H1 (cell line): ENCODE measurements around the gene MFRP. TPM values are rescaled to one million over a fixed set of nuclear protein-coding genes. Genes with fewer than 3 reads are reported as not detected.

Experiments
- CTCF ChIA-PET: fragments of 300-600 bp; sonication (Branson Sonifier 250); formaldehyde crosslinking; loops from one replicate; lab custom pipeline; 2021; ENCODE audit not compliant: partially characterized antibody; lab: Charles Lee
- POLR2A ChIA-PET: fragments of 300-600 bp; sonication (Branson Sonifier 250); formaldehyde crosslinking; loops from one replicate; lab custom pipeline; 2021; ENCODE audit warnings: inconsistent platforms; ENCODE audit not compliant: partially characterized antibody; lab: Charles Lee
- DNase-seq, 2 experiments: peaks; one replicate each; pipeline versions ENCODE4 v3.0.0 to v3.0.0-alpha.2; 2010 to 2022; ENCODE audit warnings: low spot score in 2 of 2, low read depth in 1 of 2, mixed read lengths in 1 of 2
- FAIRE-seq: peaks from 2 replicates; lab custom pipeline; 2011; peaks lifted over from hg19 to GRCh38; lab: Jason Lieb, UNC
- H2AFZ ChIP-seq: 2 replicates; pipeline ENCODE4 v1.8.1; 2012; ENCODE audit warnings: low read length, inconsistent platforms
- H2AK5ac ChIP-seq: 2 replicates; pipeline ENCODE4 v1.6.1; 2013; ENCODE audit warnings: low read depth, low read length
- H2BK120ac ChIP-seq: replicated peaks from 2 replicates; pipeline ENCODE3; 2013; ENCODE audit warnings: low read depth, low read length, inconsistent platforms
- H2BK12ac ChIP-seq: 2 replicates; pipeline ENCODE4 v1.6.1; 2013; ENCODE audit warnings: low read depth, low read length
- H2BK15ac ChIP-seq: 2 replicates; pipeline ENCODE4 v1.6.1; 2013; ENCODE audit warnings: low read length
- H2BK20ac ChIP-seq: 2 replicates; pipeline ENCODE4 v1.6.1; 2013; ENCODE audit warnings: low read length
- H2BK5ac ChIP-seq: 2 replicates; pipeline ENCODE4 v1.6.1; 2013; ENCODE audit warnings: low read depth, low read length
- H3K14ac ChIP-seq: 2 replicates; pipeline ENCODE4 v1.6.1; 2013; ENCODE audit warnings: inconsistent platforms; ENCODE audit not compliant: insufficient read length
- H3K18ac ChIP-seq: 2 replicates; pipeline ENCODE4 v1.6.1; 2013; ENCODE audit warnings: low read length; ENCODE audit errors: extremely low read depth
- H3K23ac ChIP-seq: 2 replicates; pipeline ENCODE4 v1.6.1; 2013; ENCODE audit warnings: inconsistent platforms; ENCODE audit not compliant: insufficient read length
- H3K23me2 ChIP-seq: 2 replicates; pipeline ENCODE4 v1.6.1; 2013; ENCODE audit warnings: low read depth, low read length
- H3K27ac ChIP-seq: 2 replicates; pipeline ENCODE4 v1.6.1; 2011; ENCODE audit warnings: low read depth, low read length, inconsistent platforms
- H3K27me3 ChIP-seq, 4 experiments: replicated peaks in 1 of 4; 1 replicate in 1 of 4; 2 replicates in 3 of 4; pipeline versions ENCODE4 v1.6.1 to v1.8.1; 2011 to 2013; ENCODE audit warnings: low read length in 3 of 4, mild to moderate bottlenecking in 3 of 4, inconsistent platforms in 2 of 4, mixed read lengths in 2 of 4, moderate library complexity in 1 of 4; ENCODE audit not compliant: control insufficient read depth in 3 of 4, insufficient read depth in 3 of 4; ENCODE audit errors: extremely low read depth in 1 of 4
- H3K36me3 ChIP-seq, 4 experiments: 2 replicates each; pipeline versions ENCODE4 v1.6.1 to v1.8.1; 2011 to 2013; ENCODE audit warnings: mild to moderate bottlenecking in 4 of 4, low read length in 3 of 4, moderate library complexity in 2 of 4, control low read depth in 1 of 4, inconsistent platforms in 1 of 4; ENCODE audit not compliant: insufficient read depth in 4 of 4, control insufficient read depth in 2 of 4
- H3K4ac ChIP-seq: replicated peaks from 2 replicates; pipeline ENCODE3; 2013; ENCODE audit warnings: low read length, low read depth, mixed read lengths, inconsistent platforms; ENCODE audit not compliant: insufficient read length
- H3K4me1 ChIP-seq, 4 experiments: replicated peaks in 1 of 4; 1 replicate in 1 of 4; 2 replicates in 3 of 4; pipeline versions ENCODE4 v1.6.1 to v1.8.1; 2011 to 2013; ENCODE audit warnings: low read length in 3 of 4, inconsistent platforms in 2 of 4, mixed read lengths in 1 of 4; ENCODE audit not compliant: insufficient read depth in 4 of 4, control insufficient read depth in 3 of 4
- H3K4me2 ChIP-seq, 2 experiments: 2 replicates each; pipeline versions ENCODE4 v1.6.1 to v1.8.1; 2011 to 2013; ENCODE audit warnings: low read depth in 2 of 2, low read length in 2 of 2, control low read depth in 1 of 2, inconsistent platforms in 1 of 2, mild to moderate bottlenecking in 1 of 2; ENCODE audit not compliant: insufficient read depth in 1 of 2
- H3K4me3 ChIP-seq, 4 experiments: fragments of 200-600, 300-600 bp in 1 of 4; sonication (generic), shearing (Covaris generic), sonication (Bioruptor Twin) in 1 of 4; 2 replicates each; pipeline versions ENCODE4 v1.5.1 to v1.8.1; 2011 to 2016; ENCODE audit warnings: low read length in 4 of 4, low read depth in 3 of 4, control low read depth in 2 of 4, inconsistent platforms in 2 of 4, mild to moderate bottlenecking in 2 of 4, mixed read lengths in 1 of 4, moderate library complexity in 1 of 4; ENCODE audit not compliant: insufficient read depth in 2 of 4; ENCODE audit errors: extremely low read depth in 1 of 4
- H3K56ac ChIP-seq: replicated peaks from 2 replicates; pipeline ENCODE3; 2013; ENCODE audit warnings: low read depth, mild to moderate bottlenecking, mixed read lengths, low read length, inconsistent platforms; ENCODE audit not compliant: insufficient read length
- H3K79me1 ChIP-seq: 2 replicates; pipeline ENCODE4 v1.6.1; 2013; ENCODE audit warnings: low read depth, low read length, control low read depth
- H3K79me2 ChIP-seq, 2 experiments: 2 replicates each; pipeline versions ENCODE4 v1.6.1 to v1.8.1; 2012 to 2013; ENCODE audit warnings: low read length in 2 of 2, mild to moderate bottlenecking in 2 of 2, inconsistent platforms in 1 of 2; ENCODE audit not compliant: insufficient read depth in 2 of 2, control insufficient read depth in 1 of 2
- H3K9ac ChIP-seq, 4 experiments: replicated peaks in 1 of 4; 1 replicate in 1 of 4; 2 replicates in 3 of 4; pipeline versions ENCODE4 v1.6.1 to v1.8.1; 2011 to 2013; ENCODE audit warnings: low read depth in 3 of 4, low read length in 3 of 4, control low read depth in 2 of 4, mild to moderate bottlenecking in 2 of 4, moderate library complexity in 2 of 4, inconsistent platforms in 1 of 4; ENCODE audit errors: extremely low read depth in 1 of 4
- H3K9me3 ChIP-seq, 2 experiments: 2 replicates each; pipeline versions ENCODE4 v1.6.1 to v1.8.1; 2012 to 2013; ENCODE audit warnings: mild to moderate bottlenecking in 2 of 2, moderate library complexity in 2 of 2, control low read depth in 1 of 2, inconsistent platforms in 1 of 2, low read depth in 1 of 2, low read length in 1 of 2, mixed read lengths in 1 of 2; ENCODE audit not compliant: insufficient read depth in 2 of 2
- H4K20me1 ChIP-seq, 2 experiments: replicated peaks in 1 of 2; 2 replicates each; pipeline versions ENCODE3 to v1.8.1; 2011 to 2013; ENCODE audit warnings: inconsistent platforms in 2 of 2, low read length in 2 of 2, mild to moderate bottlenecking in 1 of 2; ENCODE audit not compliant: insufficient read depth in 2 of 2, control insufficient read depth in 1 of 2
- H4K5ac ChIP-seq: 2 replicates; pipeline ENCODE4 v1.6.1; 2013; ENCODE audit warnings: low read length, low read depth, mixed read lengths, inconsistent platforms; ENCODE audit not compliant: insufficient read length
- H4K8ac ChIP-seq: 2 replicates; pipeline ENCODE4 v1.8.0; 2013; ENCODE audit warnings: mild to moderate bottlenecking, moderate library complexity, low read length, inconsistent platforms; ENCODE audit not compliant: insufficient read depth; ENCODE audit errors: extremely low read depth
- H4K91ac ChIP-seq: replicated peaks from 2 replicates; pipeline ENCODE3; 2013; ENCODE audit warnings: low read length, mixed read lengths, inconsistent platforms; ENCODE audit not compliant: insufficient read length
- CBX5 ChIP-seq: fragments of 300-800, 300-1000 bp; sonication (generic); IDR thresholded peaks from 2 replicates; pipeline ENCODE4 v1.7.1; 2016; ENCODE audit warnings: antibody characterized with exemption, low read length, low read depth
- JUND ChIP-seq: IDR thresholded peaks from 2 replicates; pipeline ENCODE4 v1.6.1; 2011; ENCODE audit warnings: mild to moderate bottlenecking, improper control_type of control experiment, low read length
- KDM4A ChIP-seq: IDR thresholded peaks from one replicate; pipeline ENCODE4 v1.7.1; 2012; ENCODE audit warnings: low read depth, mild to moderate bottlenecking, moderate library complexity, low read length, inconsistent platforms; ENCODE audit not compliant: severe bottlenecking
- SP1 ChIP-seq: IDR thresholded peaks from 2 replicates; pipeline ENCODE4 v1.6.1; 2011; ENCODE audit warnings: low read depth, low read length
- SUZ12 ChIP-seq: fragments of 200-600 bp; sonication (generic); IDR thresholded peaks from 2 replicates; pipeline ENCODE4 v1.6.1; 2012; ENCODE audit warnings: mild to moderate bottlenecking, inconsistent platforms, low read length, moderate library complexity, mixed read lengths
- WGBS, 2 experiments: shearing (Covaris generic) in 1 of 2; methylation state at CpG; one replicate each; pipeline versions ENCODE4 v1.1.6 to v1.1.7; 2013 to 2015; ENCODE audit warnings: low lambda C conversion rate in 2 of 2, mixed read lengths in 2 of 2, inconsistent platforms in 1 of 2, low coverage in 1 of 2, missing lambda C conversion rate in 1 of 2; ENCODE audit not compliant: insufficient replicate concordance in 2 of 2, insufficient coverage in 1 of 2, insufficient read length in 1 of 2; ENCODE audit errors: extremely low coverage in 1 of 2, missing lambda C conversion rate in 1 of 2; 5-methylcytosine and 5-hydroxymethylcytosine counted together
- polyA plus RNA-seq, 7 experiments: library from polyadenylated mRNA; depleted of rRNA in 3 of 7; stranded (reverse) in 5 of 7; unstranded in 2 of 7; fragments of >200 nt in 5 of 7; fragments of 200-250 nt in 2 of 7; gene quantifications; 1 replicate in 5 of 7; 2 replicates in 1 of 7; 4 replicates in 1 of 7; pipeline versions ENCODE4 v1.2.1 to v1.2.3, GENCODE V29; 2011 to 2013; ENCODE audit warnings: missing spikeins in 2 of 7, mixed read lengths in 2 of 7
- total RNA-seq: library from RNA; stranded (reverse); fragmentation: NEBNext Ultra II Directional; extraction: Animal tissue kit (Norgen Biotek cat#: 25700); gene quantifications from 2 replicates; pipeline ENCODE4 v1.2.1, GENCODE V29; 2021

The MFRP gene
- total and polyA plus RNA-seq, 2 of the 8 experiments (the other 6 are each of a cell fraction or from before 2014, with no cell fraction given) = 0.02 TPM; not detected in 1

DNA sequence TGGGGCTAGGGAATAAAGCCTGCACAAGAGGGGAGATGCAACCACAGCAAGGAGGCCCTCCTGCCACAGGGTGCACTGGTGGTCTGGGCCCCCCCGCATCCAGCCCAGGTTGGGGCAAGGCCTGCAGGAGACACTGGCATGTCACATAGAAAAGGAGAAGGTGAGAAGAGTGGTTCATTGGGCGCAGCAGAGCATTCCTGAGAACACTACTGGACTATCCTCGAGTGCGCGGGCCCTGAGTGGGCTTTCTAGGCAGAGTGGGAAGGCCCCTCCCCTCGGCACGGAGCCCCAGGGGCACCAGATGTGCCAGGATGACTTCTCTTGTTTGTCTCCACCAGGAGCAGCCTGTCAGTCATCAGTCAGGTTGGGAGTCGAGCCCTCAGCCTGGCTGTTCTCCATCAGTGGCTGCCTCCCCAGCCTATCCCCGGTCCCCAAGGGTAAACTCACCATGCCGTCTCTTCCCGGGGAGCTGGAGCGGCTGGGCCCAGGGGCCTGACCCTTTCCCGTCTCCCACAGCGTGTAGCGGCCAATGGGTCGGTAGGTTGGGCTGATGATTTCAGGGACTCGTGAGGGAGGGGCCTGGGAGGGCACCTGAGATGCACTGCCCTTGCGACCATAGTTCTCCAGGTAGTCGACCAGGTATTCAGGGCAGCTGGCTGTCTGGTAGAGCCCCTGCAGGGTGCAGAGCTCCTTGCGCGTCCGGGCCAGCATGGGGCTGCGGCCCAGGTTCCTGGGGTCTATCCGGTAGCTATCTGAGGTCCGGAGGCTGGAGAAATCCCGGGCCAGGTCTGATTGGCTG, 26.0 kb upstream of the MFRP start:
- no peak overlapping the region for H2BK120ac ChIP-seq
- H3K36me3 ChIP-seq = no peaks in the 10 kb centered on the region
- no peak overlapping the region for H2BK12ac ChIP-seq
- no peak overlapping the region for H2BK5ac ChIP-seq
- H4K91ac ChIP-seq = no peak overlapping the region
- H3K4me1 ChIP-seq = peaks cover 0 to 41% (median 27%) of the 10 kb centered on the region in 4 experiments; a peak in 6 of 7 replicates
- no peak overlapping the region for H3K4me2 ChIP-seq
- no peaks in the 10 kb centered on the region for H3K79me1 ChIP-seq
- H4K5ac ChIP-seq = no peak overlapping the region
- H3K56ac ChIP-seq = no peak overlapping the region
- peaks cover 0 to 5% (median 2%) of the 10 kb centered on the region in 4 experiments; a peak in 3 of 7 replicates for H3K27me3 ChIP-seq
- H4K20me1 ChIP-seq = peaks cover 0 to 5% of the 10 kb centered on the region in 2 experiments
- H2AFZ ChIP-seq = no peak overlapping the region
- H2BK15ac ChIP-seq = 0 out of 2 replicates have a peak overlapping the region, but pooled peaks have one; percentile 46
- H2BK20ac ChIP-seq = no peak overlapping the region
- no peak overlapping the region for H3K9ac ChIP-seq
- H3K27ac ChIP-seq = no peak overlapping the region
- H3K23me2 ChIP-seq = no peaks in the 10 kb centered on the region
- ChIA-PET CTCF (interaction anchor here (0.6 to 26.3 kb wide), 18 partner anchors 12 to 643 kb away, joined by 3 to 474 read pairs (median 7); partner anchors contain the start of genes C1QTNF5, C2CD2L, MFRP and USP2), POLR2A (interaction anchor here (1.0 to 6.6 kb wide), 2 partner anchors 11 to 28 kb away, joined by 3 to 32 read pairs; no protein-coding TSS in a partner anchor)
- no peaks in the 10 kb centered on the region for H3K9me3 ChIP-seq
- H3K4ac ChIP-seq = peak overlapping the region; percentile 58
- H3K23ac ChIP-seq = no peak overlapping the region
- 94% methylated on average over 24 of the region's 26 CpGs; no CpG with 5 or more reads in 1 of the 2 experiments for WGBS, 2 experiments
- no peak overlapping the region for H2AK5ac ChIP-seq
- no peak overlapping the region for H3K14ac ChIP-seq
- H4K8ac ChIP-seq = no peak overlapping the region
- no peaks in the 10 kb centered on the region for H3K79me2 ChIP-seq
- H3K4me3 ChIP-seq = no peak overlapping the region
- no peak overlapping the region for H3K18ac ChIP-seq
- FAIRE-seq (no peak), DNase-seq (no peak)
- TF ChIP-seq SP1 = no peak
- no peak for TF ChIP-seq CBX5
- TF ChIP-seq KDM4A = no peak
- no peak for TF ChIP-seq JUND
- no peak for TF ChIP-seq SUZ12
